Activated naive CD8-positive, alpha-beta T cell (primary cell): Measurements from ENCODE around the gene VSTM2B.

ENCODE experiments used
- H3K27ac Mint-ChIP-seq: one replicate; pipeline ENCODE4 v1.8.0; 2021; ENCODE audit warnings: mixed read lengths
- H3K27me3 Mint-ChIP-seq: one replicate; pipeline ENCODE4 v1.8.0; 2021; ENCODE audit warnings: mixed read lengths
- H3K36me3 Mint-ChIP-seq: one replicate; pipeline ENCODE4 v1.8.0; 2021; ENCODE audit warnings: mixed read lengths
- H3K4me1 Mint-ChIP-seq: one replicate; pipeline ENCODE4 v1.8.0; 2021; ENCODE audit warnings: low read depth, mixed read lengths
- H3K4me3 Mint-ChIP-seq: one replicate; pipeline ENCODE4 v1.8.0; 2021; ENCODE audit warnings: mild to moderate bottlenecking, mixed read lengths
- H3K9me3 Mint-ChIP-seq: one replicate; pipeline ENCODE4 v1.8.0; 2021; ENCODE audit warnings: low read depth, mixed read lengths

Gene VSTM2B

DNA sequence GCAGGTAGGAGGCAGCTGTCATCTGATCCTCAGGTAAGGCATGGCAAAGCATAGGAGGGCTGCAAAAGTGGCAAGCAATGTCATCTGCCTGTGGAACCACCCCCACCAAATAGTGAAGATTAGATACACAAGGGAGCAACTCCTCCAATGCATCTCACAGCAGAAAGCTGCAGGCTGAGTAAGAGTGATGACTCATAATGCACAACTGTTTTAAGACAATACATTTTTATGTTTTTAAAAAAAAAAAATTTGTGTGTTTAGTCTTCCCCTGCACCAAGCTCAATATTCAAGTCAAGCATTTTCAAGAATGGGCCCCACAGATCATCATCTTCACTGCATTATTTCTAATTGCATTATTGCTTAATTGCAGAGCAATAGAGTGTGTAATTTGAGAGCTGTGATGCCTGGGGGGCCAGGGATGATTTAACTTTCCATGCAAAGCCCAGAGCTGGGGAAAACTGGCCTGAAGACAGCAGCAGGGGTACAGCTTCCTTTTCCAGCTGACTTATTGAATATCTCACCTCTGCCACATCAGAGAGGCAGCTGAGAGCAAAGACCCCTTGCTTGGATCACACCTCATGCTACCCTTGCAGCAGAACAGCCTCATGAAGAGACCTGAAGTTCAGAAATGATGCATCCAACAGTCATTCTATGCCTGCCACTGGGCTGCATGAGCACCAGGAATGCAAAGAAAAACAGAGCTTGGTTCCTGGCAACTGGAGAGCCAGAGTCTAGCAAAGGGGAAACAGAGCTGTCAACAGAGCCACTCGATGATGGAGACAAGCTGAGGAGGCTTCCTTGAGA is 57.6 kb downstream of the VSTM2B start:
- peaks cover 23% of the 10 kb centered on the region for H3K4me1 Mint-ChIP-seq
- no peak overlapping the region for H3K27ac Mint-ChIP-seq
- no peaks in the 10 kb centered on the region for H3K9me3 Mint-ChIP-seq
- no peaks in the 10 kb centered on the region for H3K36me3 Mint-ChIP-seq
- H3K4me3 Mint-ChIP-seq: no peak overlapping the region
- peaks cover 4% of the 10 kb centered on the region for H3K27me3 Mint-ChIP-seq

DNA sequence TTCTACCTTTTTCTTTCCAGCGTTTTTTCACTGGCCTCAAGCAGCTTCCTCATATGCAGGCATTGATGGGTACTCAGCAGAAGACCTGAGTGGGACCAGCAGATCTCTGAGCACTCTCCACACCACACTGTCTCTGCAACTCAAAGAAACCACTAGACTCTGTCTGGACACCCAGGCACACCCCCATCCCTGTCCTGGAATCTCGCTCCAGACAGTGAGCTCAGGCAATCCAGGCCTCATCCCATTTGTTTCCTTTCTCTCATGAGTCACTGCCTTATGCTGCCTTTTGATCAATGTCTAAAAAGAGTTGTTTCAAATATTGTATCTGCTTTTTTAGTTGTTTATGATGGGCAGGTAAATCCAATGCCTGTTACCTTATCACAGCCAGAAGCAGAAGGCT is 60.6 kb downstream of the VSTM2B start:
- H3K4me3 Mint-ChIP-seq: no peak overlapping the region
- H3K27ac Mint-ChIP-seq: no peak overlapping the region
- H3K9me3 Mint-ChIP-seq: no peaks in the 10 kb centered on the region

DNA sequence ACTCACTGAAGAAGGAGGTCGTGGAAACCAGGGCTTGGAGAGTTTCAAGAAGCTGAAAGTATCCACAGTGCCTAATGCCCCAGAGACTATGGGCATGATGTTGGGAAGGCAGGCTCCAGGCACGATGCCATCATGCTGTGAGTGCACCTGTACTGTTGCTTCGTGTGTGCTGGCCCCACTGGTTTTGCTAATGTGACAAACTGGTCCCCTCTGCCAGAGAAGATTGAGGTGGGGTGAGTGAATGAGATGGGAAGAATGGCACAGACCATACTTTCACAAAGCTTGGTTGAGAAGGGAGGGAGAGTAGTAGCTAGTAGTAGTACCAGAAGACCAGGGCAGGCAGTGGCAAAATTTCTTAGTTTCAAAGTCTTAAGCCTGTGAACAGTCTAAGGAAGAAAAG is 61.3 kb downstream of the VSTM2B start:
- Mint-ChIP-seq H3K9me3 (no peaks in the 10 kb centered on the region), H3K27me3 (no peaks in the 10 kb centered on the region), H3K4me3 (peak overlapping the region; percentile 2), H3K36me3 (peaks cover 3% of the 10 kb centered on the region), H3K27ac (peak overlapping the region; percentile 67), H3K4me1 (peaks cover 24% of the 10 kb centered on the region)

More for the DNA sequence above, 60.6 kb downstream of the VSTM2B start:
- H3K4me1 Mint-ChIP-seq: peaks cover 24% of the 10 kb centered on the region
- peaks cover 3% of the 10 kb centered on the region for H3K36me3 Mint-ChIP-seq
- H3K27me3 Mint-ChIP-seq: no peaks in the 10 kb centered on the region

DNA sequence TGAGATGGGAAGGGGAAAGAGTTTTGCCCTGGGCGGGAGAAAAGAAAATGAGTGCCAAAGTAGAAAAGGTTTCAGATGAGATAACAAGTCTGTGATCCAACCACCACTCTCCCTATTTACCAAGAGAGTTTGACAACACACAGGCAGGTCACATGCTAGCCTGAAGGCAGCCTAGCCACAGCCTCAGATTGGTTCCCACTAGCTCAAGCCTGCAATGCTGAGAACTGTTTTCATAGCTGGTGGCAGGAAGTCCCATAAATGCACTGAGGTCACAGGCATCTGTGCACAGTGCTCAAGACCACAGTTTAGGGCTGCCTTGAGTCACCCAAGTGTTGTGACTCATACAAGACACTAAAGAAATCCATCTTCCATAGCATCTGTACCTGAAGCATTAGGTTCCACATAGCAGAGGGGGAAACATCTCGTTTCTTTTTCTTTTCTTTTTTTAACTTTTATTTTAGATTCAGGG is 61.8 kb downstream of the VSTM2B start:
- Mint-ChIP-seq H3K4me3 (peak overlapping the region; percentile 2), H3K27me3 (no peaks in the 10 kb centered on the region), H3K36me3 (peaks cover 3% of the 10 kb centered on the region), H3K9me3 (no peaks in the 10 kb centered on the region), H3K4me1 (peaks cover 24% of the 10 kb centered on the region), H3K27ac (peak overlapping the region; percentile 67)

DNA sequence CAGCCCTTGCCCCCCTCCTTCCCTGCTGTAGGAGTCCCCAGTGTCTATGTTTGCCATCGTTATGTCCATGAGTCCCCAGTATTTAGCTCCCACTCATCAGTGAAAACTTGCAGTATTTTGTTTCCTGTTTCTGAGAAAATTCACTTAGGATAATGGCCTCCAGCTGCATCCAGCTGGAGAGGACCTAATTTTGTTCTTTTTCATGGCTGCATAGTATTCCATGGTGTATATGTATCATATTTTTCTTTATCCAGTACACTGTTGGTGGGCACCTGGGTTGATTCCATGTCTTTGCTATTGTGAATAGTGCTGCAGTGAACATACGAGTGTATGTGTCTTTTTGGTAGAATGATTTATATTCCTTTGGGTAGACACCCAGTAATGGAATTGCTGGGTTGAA is 62.3 kb downstream of the VSTM2B start:
- Mint-ChIP-seq H3K4me1 (peaks cover 23% of the 10 kb centered on the region), H3K27me3 (no peaks in the 10 kb centered on the region), H3K27ac (no peak overlapping the region), H3K4me3 (no peak overlapping the region), H3K36me3 (peaks cover 3% of the 10 kb centered on the region), H3K9me3 (no peaks in the 10 kb centered on the region)

DNA sequence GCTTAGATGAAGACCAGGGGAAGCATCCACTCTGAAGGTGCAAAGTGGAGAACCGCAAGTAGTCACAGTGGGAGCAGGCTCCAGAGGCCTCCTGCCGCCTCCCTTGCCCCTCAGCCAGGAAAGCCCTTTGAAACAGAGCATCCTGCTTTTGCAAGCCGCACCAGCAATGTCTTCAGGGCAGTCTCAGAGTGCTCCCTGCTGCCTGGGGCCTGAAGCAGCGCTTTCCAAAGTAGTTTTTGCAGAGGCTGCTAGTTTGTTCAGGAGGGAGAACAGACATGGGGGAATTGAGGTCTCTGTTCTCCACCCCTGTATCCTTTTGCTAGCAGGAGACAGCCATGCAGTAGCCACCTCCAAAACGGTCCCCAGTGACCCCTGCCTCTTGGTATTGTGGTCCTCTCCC is 64.5 kb downstream of the VSTM2B start:
- Mint-ChIP-seq H3K27me3 (peaks cover 3% of the 10 kb centered on the region), H3K36me3 (peaks cover 3% of the 10 kb centered on the region), H3K27ac (no peak overlapping the region)

DNA sequence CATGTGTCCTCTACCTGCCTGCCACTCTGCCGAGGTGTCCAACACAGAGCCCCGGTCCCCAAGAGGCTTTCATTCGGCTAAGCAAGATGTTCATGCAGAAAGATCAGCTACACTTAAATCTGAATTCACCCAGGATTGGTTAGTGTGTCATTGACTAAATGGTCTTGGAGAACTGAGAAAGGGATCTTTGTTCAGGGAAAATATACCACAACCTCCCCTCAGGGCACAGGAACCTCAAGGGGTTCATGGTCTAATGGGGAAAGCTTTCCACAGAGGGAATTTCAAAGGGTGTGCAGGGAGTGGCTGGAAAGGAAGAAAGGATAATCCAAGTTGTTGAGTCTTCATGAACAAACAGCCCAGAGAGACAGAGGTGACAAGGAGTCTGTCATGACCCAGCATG is 65.9 kb downstream of the VSTM2B start:
- H3K36me3 Mint-ChIP-seq: peaks cover 3% of the 10 kb centered on the region
- no peak overlapping the region for H3K4me3 Mint-ChIP-seq
- H3K9me3 Mint-ChIP-seq: no peaks in the 10 kb centered on the region
- H3K4me1 Mint-ChIP-seq: peaks cover 18% of the 10 kb centered on the region
- peaks cover 3% of the 10 kb centered on the region for H3K27me3 Mint-ChIP-seq
- H3K27ac Mint-ChIP-seq: no peak overlapping the region

More for the DNA sequence above, 64.5 kb downstream of the VSTM2B start:
- no peaks in the 10 kb centered on the region for H3K9me3 Mint-ChIP-seq
- no peak overlapping the region for H3K4me3 Mint-ChIP-seq
- peaks cover 19% of the 10 kb centered on the region for H3K4me1 Mint-ChIP-seq

DNA sequence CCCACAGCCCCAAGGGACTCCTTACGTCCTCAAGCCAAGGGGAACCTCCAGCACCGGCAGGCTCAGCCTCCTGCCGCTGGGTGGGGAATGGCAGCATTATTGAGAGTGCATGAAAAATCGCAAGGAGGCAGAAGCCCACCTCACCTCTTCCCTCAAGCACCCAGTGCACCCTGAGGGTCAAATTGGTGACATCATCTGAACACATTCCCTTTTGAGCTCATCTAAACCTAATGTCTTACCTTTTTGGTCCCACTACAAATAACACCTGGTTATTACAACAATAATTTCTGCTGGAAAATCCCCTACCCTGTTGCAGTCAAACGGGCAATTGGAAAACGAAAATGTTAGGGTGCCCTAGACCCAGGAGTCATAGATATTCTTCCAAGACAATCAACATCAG is 68.1 kb downstream of the VSTM2B start:
- Mint-ChIP-seq H3K27me3 (peaks cover 6% of the 10 kb centered on the region), H3K36me3 (peaks cover 3% of the 10 kb centered on the region), H3K4me3 (no peak overlapping the region), H3K9me3 (no peaks in the 10 kb centered on the region), H3K4me1 (no peaks in the 10 kb centered on the region), H3K27ac (no peak overlapping the region)

DNA sequence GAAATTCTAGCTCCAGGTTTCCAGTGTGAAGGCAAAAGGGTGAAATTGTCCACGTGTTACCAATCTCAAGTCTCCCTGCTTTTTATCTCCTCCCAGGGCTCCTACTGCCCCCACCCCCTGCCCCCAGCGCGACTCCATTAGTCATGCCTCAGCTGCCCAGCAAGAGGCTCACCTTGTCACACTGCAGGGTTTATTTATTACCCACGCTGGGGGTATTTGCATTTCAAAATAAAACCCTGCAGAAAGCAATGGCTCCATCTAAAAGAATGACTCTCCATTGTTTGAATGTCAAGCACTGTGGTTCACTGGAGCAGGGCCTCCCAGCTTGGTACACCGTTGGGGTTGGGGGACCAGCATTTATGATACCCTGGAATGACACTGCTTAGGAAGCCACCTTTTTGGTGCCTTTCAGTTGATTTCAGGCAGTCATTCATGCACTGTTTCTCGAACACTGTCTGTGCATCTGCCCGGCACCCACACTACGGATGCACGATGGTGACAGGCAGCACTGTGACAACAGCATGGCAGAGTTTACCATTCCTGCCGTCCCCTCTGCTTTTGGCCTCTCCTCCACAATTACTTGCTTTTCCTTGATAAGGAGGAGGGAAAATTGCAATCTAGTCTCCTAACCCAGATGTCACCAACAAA is 70.4 kb downstream of the VSTM2B start:
- Mint-ChIP-seq H3K27me3 (peaks cover 6% of the 10 kb centered on the region), H3K4me1 (no peaks in the 10 kb centered on the region), H3K9me3 (no peaks in the 10 kb centered on the region), H3K36me3 (no peaks in the 10 kb centered on the region), H3K4me3 (no peak overlapping the region), H3K27ac (no peak overlapping the region)

DNA sequence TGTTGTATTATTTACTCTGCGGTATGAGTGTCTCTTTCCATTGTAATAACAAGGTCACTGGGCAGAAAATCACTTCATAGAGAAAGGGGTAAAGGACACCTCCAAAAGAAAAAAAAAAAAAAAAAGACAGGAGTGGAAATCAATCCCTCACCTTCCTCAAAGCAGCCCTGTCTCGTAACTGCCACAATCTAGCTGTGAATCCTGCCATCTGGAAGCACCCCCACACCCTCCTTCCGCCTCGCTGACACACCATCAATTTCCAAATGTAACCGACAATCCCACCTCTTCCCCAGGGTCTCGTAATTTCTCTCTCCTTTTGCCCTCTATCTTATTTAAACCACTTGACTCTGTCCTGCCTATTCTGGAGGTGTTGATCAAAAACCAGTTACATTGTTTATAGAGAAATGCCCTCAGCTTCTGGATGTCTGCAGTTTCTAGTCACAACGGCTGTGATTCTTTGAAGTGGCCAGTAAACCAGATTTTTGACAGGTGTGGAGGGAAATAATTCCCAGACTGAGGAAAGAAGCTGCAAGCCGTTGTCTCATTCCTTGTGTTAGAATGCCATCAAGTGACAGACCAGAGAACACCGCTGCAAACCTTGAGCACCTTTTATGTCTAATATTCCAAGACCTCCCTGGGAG is 71.2 kb downstream of the VSTM2B start:
- Mint-ChIP-seq H3K4me3 (no peak overlapping the region), H3K27me3 (peaks cover 6% of the 10 kb centered on the region), H3K4me1 (no peaks in the 10 kb centered on the region), H3K36me3 (no peaks in the 10 kb centered on the region), H3K27ac (no peak overlapping the region), H3K9me3 (no peaks in the 10 kb centered on the region)

DNA sequence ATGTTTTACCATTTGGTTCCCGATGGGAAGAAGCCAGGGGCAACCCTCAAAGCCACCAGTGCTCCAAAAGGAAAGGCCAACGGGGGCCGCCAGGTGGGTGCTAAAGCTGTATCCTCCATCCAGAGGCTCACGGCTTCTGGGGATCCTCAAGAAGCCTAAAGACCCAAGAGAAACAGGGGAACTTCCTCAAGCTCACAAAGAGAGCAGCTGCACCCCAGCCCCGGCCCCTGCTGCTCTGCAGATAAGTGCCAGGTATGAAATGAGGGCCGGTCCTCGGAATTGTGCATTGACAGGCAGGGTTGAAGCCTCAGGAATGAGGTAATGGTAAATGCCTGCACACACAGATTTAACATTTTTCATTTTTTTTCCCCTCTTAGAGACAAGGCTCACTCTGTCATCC is 72.2 kb downstream of the VSTM2B start:
- no peaks in the 10 kb centered on the region for H3K36me3 Mint-ChIP-seq
- H3K27me3 Mint-ChIP-seq: peaks cover 6% of the 10 kb centered on the region
- no peak overlapping the region for H3K4me3 Mint-ChIP-seq
- no peaks in the 10 kb centered on the region for H3K9me3 Mint-ChIP-seq
- H3K4me1 Mint-ChIP-seq: no peaks in the 10 kb centered on the region
- H3K27ac Mint-ChIP-seq: no peak overlapping the region

DNA sequence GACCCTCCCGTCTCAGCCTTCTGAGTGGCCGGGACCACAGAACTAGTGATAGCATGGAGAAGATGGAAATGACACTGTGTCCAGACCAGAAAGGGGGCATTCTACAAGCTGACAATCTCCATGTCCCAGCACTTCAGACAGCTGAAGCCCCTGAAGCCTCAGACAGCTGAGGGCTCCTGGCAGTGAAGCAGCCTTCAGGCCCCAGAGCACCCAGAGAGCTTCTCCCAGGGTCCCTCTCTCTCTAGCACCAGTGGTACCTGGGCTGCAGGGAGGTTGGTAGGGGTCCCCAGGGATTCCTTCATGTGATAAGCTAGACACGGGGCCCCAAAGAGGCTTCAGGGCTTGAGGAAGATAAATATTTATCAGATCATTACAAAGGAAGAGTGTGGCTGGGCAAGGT is 72.7 kb downstream of the VSTM2B start:
- Mint-ChIP-seq H3K4me1 (no peaks in the 10 kb centered on the region), H3K9me3 (no peaks in the 10 kb centered on the region), H3K36me3 (no peaks in the 10 kb centered on the region), H3K27me3 (peaks cover 6% of the 10 kb centered on the region), H3K27ac (no peak overlapping the region), H3K4me3 (no peak overlapping the region)

DNA sequence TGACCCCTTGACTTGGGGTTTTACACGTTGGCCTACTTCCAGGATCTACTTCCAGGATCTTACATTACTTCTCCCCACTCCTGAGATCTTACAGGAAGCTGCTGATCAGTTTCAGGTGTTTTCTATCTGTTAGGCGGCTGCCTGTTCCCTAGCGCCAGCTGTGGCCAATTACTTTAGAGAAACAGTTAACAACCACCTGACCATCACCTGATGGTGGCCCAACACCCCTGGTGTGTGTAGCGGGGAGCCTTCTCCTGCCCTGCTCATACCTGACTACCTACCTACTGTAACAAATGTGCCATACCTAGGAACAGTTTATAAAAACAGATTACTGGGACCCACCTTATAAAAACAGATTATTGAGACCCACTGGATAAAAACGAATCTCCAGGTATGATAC is 77.5 kb downstream of the VSTM2B start:
- H3K4me1 Mint-ChIP-seq: peaks cover 24% of the 10 kb centered on the region
- H3K27me3 Mint-ChIP-seq: no peaks in the 10 kb centered on the region
- no peak overlapping the region for H3K27ac Mint-ChIP-seq
- H3K36me3 Mint-ChIP-seq: no peaks in the 10 kb centered on the region
- no peaks in the 10 kb centered on the region for H3K9me3 Mint-ChIP-seq
- H3K4me3 Mint-ChIP-seq: no peak overlapping the region

DNA sequence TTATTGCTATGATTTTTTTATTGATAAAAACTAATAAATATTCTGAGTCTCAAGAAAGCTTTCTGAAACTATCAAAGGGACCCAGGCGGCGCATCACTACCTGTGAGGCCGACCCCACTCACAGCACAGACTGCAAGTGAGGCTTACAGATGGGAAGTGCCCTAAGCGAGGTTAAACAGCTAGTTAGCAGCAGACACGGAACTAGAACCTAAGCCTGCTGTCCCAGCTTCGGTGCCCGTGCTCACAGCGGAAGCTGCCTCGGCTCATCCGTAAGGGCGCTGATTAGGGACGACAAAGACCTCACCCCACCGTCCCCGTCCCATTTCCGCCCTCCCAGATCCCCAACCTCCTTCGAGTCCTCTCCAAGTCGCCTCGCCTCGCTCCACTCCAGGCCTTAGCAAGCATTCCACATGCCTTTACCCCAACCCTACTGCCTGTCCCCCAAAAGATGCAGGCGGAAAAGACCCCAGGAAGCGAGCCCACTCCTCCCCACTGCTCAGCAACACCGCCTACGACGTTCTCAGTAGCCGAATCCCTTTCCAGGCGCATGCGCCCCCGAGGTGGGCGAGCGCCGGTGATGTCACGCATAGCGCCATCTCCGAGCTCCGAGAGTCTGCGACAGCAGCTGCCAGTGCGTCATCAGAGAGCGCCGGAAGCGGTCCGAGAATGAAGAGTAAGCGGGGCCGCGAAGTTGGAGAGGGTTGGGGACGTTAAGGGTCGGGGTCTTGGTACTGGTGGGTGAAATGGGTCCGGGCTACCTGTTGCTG is 80.0 kb downstream of the VSTM2B start, which contains the start of gene POP4:
TSS of gene POP4 (plus strand) at position 631 of the 767 bp plus-strand sequence. CDS start at position 667, 36 bp downstream.
- H3K27me3 Mint-ChIP-seq: no peaks in the 10 kb centered on the region
- peaks cover 31% of the 10 kb centered on the region for H3K4me1 Mint-ChIP-seq
- no peaks in the 10 kb centered on the region for H3K9me3 Mint-ChIP-seq
- peaks cover 8% of the 10 kb centered on the region for H3K36me3 Mint-ChIP-seq
- peak within 1 kb of the TSS; percentile 99 for H3K4me3 Mint-ChIP-seq
- H3K27ac Mint-ChIP-seq: peak within 1 kb of the TSS; percentile 100

DNA sequence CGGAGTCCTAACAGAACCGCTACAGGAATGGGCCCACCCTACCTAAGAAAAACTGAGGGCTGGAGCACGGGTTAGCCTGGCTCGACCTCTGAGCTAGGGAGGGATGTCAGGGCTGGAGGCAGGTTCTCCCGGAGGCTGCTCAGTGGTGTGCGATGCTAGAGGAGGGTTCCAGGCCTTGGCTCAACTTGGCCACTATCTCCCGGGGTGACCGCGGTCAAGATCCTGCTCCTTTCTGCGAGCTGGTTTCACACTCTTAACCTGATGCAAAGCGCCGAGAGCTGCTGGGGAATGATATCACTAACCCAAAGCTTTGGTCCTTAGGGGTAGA is 80.6 kb downstream of the VSTM2B start:
- Mint-ChIP-seq H3K9me3 (no peaks in the 10 kb centered on the region), H3K27ac (peak overlapping the region; percentile 100), H3K36me3 (peaks cover 8% of the 10 kb centered on the region), H3K4me1 (peaks cover 34% of the 10 kb centered on the region), H3K27me3 (no peaks in the 10 kb centered on the region), H3K4me3 (peak overlapping the region; percentile 99)
